NB4 (cell line): ENCODE measurements around the gene RPL41.

Experiments
- DNase-seq: peaks from one replicate; pipeline ENCODE4 v3.0.0; 2010; ENCODE audit warnings: low read depth
- H3K4me3 ChIP-seq: one replicate; pipeline ENCODE4 v1.5.1; 2011; ENCODE audit warnings: mild to moderate bottlenecking, low read depth, low read length, moderate library complexity
- MYC ChIP-seq: IDR thresholded peaks from 2 replicates; pipeline ENCODE4 v1.6.1; 2011; ENCODE audit warnings: low read depth, low read length
- POLR2A ChIP-seq: IDR thresholded peaks from 2 replicates; pipeline ENCODE4 v1.6.1; 2011; ENCODE audit warnings: mild to moderate bottlenecking; ENCODE audit not compliant: insufficient read length; ENCODE audit errors: extremely low read depth
- TF ChIP-seq, protein P1 (sequence below): IDR thresholded peaks from 2 replicates; pipeline ENCODE4 v1.6.1; 2011; ENCODE audit warnings: low read depth, low read length
- TF ChIP-seq, protein P2 (sequence below): IDR thresholded peaks from one replicate; pipeline ENCODE4 v1.5.1; 2012; ENCODE audit warnings: low read depth, low read length

Gene RPL41

DNA sequence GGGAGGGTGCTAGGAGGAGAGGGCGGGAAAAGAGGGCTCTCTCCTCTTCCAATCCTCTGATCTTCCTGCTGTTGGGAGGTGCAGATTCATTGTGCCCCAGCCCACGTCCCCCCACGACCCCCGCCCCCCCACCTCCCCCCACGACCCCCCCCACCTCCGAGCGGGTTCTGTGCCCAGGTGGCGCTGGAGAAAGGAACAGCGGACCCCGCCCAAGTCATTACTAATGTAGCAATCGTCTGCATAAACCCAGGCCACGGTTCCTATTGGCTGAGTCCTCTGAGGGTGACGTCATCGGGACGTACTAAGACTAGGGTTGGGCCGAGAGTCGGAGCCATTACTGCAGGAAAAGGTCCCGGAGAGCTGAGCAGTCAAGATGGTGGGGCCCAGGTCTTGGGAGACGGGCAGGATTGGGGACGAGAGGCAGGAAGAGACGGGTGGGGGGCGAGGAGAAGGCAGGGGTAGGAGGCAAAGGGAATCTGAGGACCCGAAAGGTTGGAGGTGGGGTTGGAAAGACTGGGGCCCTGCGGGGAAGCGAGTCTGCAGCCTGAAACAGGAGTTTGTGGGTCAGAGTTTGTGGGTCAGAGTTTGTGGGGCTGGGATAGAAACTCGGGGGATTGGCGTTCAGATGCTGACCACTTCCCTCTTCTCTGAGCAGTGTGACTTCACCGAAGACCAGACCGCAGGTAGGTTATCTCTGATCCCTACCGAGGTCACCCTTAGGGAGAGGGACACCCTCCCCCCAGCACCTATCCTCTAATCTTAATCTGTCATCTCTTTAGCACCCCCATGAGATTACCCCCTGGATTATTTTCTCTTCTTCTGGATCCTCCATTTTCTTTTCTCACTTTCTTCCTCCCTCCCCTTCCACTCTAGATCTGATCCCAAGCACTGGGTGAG is 41.8 kb downstream of the RPL41 start, which contains the start of gene MYL6:
TSS of gene MYL6 (plus strand) at position 331 of the 897 bp plus-strand sequence. CDS start at position 374, 43 bp downstream.
- peak within 1 kb of the TSS; percentile 93 for H3K4me3 ChIP-seq
- DNase-seq, result peak; percentile 99
- TF ChIP-seq, protein P1, sequence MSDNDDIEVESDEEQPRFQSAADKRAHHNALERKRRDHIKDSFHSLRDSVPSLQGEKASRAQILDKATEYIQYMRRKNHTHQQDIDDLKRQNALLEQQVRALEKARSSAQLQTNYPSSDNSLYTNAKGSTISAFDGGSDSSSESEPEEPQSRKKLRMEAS, result no peak; the same call in 1 of the 2 replicates
- TF ChIP-seq POLR2A (peak; percentile 94), MYC (peak; percentile 48; the same call in 1 of the 2 replicates)
- TF ChIP-seq, protein P2, sequence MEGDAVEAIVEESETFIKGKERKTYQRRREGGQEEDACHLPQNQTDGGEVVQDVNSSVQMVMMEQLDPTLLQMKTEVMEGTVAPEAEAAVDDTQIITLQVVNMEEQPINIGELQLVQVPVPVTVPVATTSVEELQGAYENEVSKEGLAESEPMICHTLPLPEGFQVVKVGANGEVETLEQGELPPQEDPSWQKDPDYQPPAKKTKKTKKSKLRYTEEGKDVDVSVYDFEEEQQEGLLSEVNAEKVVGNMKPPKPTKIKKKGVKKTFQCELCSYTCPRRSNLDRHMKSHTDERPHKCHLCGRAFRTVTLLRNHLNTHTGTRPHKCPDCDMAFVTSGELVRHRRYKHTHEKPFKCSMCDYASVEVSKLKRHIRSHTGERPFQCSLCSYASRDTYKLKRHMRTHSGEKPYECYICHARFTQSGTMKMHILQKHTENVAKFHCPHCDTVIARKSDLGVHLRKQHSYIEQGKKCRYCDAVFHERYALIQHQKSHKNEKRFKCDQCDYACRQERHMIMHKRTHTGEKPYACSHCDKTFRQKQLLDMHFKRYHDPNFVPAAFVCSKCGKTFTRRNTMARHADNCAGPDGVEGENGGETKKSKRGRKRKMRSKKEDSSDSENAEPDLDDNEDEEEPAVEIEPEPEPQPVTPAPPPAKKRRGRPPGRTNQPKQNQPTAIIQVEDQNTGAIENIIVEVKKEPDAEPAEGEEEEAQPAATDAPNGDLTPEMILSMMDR, result no peak

DNA sequence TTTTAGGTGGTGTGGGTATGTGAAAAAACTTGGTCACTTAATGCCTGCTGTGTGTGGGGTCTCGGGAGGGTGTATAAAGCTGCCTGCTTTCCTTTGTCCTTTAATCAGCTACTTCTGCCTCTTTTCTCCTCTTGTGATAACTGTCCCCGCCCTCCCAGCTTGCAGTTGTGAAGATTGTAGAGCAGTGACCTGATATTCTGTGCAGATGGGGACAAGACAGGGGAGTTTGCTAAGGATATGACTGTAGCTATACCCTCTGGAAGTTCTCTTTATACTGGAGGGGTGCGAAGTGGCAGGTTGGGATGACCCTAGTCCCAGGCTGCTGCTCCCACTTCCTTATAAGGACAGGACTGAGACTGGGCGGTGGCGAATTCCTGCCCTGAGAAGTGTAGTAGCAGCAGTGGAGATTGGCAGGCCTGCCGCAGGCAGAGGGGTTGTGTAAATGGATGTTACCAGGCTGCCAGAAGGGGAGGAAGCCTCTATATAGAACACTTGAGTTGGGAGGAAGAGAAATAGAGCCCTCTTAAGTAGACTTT is 42.6 kb downstream of the RPL41 start:
- peak; percentile 77 for DNase-seq
- TF ChIP-seq POLR2A, result no peak
- TF ChIP-seq, protein P1, result no peak
- no peak for TF ChIP-seq MYC
- TF ChIP-seq, protein P2, result no peak

DNA sequence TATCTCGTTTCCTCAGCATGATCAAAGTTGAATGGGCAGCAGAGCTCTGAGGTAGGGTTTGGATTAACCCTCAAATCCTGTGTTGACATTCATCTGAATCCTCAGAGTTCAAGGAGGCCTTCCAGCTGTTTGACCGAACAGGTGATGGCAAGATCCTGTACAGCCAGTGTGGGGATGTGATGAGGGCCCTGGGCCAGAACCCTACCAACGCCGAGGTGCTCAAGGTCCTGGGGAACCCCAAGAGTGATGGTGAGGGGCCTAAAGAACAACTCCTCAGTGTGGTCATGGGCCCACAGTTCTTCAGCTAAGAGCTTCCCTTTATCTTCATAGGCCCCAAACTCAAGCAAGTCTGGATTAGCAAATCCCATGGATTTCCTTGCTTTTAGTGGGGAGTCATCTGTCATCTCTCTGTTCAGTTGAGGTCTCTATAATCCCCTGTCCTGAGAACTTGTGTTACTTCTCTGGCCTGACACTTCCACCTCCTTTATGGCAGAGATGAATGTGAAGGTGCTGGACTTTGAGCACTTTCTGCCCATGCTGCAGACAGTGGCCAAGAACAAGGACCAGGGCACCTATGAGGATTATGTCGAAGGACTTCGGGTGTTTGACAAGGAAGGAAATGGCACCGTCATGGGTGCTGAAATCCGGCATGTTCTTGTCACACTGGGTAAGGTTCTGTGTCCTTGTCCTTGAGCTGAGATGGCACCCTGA is 43.2 kb downstream of the RPL41 start:
- H3K4me3 ChIP-seq, result peak overlapping the region; percentile 93
- TF ChIP-seq, protein P2, result no peak
- TF ChIP-seq POLR2A (no peak), MYC (no peak)
- TF ChIP-seq, protein P1, result no peak
- DNase-seq, result no peak

More for the DNA sequence above, 42.6 kb downstream of the RPL41 start:
- H3K4me3 ChIP-seq, result peak overlapping the region; percentile 93

DNA sequence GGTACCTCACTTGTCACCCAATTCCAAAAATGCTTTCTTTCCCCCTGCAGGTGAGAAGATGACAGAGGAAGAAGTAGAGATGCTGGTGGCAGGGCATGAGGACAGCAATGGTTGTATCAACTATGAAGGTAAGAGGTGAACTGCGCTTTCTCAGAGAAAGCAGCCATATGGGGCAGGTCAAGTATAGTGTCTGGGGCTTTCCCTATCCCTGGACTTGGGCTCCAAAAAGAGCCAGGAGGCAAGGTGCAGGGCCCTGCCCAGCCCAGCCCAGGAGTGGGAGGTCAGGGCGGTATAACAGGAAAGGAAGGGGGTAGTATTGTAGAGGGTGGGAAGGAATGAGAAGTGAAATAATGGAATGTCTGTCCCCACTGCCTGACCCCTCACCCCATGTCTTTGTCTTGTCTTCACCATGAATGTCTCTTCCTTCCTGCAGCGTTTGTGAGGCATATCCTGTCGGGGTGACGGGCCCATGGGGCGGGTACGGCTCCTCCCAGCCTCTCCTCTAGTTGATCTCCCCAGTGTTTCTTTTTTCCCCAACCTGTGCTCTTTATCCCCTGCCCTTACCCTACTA is 43.8 kb downstream of the RPL41 start:
- TF ChIP-seq, protein P1, result no peak
- TF ChIP-seq POLR2A (no peak), MYC (no peak)
- TF ChIP-seq, protein P2, result no peak
- H3K4me3 ChIP-seq, result peak overlapping the region; percentile 93
- DNase-seq, result peak; percentile 29

DNA sequence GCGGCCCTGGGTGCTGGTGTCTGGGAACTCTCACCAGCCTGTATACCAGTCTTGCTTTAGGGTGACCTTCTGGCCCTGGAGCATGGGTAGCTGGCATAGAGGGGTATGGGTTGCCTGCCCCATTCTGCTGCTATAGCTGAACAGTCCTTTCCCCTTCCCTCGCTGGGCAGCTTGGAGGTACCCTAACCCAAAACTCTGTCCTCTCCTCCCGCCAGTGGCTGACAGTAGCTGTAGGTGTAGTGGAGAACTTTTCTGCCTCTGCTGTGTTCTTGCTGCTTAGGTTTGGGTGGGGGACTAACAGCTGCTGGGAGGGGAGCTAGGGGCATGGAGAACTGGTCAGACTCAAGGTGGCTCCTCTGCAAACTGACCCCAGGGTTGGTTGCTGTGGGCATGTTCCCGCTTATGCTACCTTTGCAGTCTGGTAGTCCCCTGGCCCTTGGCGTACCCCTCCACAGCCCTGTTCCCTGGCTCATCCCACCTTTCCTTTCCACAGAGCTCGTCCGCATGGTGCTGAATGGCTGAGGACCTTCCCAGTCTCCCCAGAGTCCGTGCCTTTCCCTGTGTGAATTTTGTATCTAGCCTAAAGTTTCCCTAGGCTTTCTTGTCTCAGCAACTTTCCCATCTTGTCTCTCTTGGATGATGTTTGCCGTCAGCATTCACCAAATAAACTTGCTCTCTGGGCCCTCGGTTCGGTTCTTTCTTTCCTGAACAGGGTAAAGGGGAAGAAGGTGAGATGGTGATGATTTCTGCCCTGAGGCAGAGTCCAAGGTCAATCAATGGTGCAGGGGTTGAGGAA is 44.7 kb downstream of the RPL41 start:
- TF ChIP-seq, protein P1, result no peak
- TF ChIP-seq, protein P2, result no peak
- no peak for TF ChIP-seq MYC
- peak overlapping the region; percentile 93 for H3K4me3 ChIP-seq
- no peak for DNase-seq
